Immature natural killer cell (primary cell): ENCODE results near the gene LINGO3. TPM values are rescaled to one million over a fixed set of nuclear protein-coding genes. Genes with fewer than 3 reads are reported as not detected.
A peak's percentile ranks its signal among the peaks of the same experiment; 100 is the strongest.
"Not testable (repeated sequence)": the region's sequence is repeated elsewhere in the genome, so short reads cannot be mapped to it uniquely, and the experiment has no call there.

Experiments
- DNase-seq, 3 donors: peaks; one replicate each; pipeline ENCODE4 v3.0.0; 2022; ENCODE audit warnings: mixed read lengths in 1 of 3
- H3K27ac Mint-ChIP-seq, 6 donors: one replicate each; pipeline ENCODE4 v1.8.0; 2020; ENCODE audit warnings: mixed read lengths in 6 of 6, mild to moderate bottlenecking in 5 of 6, inconsistent platforms in 4 of 6, moderate library complexity in 3 of 6
- H3K27me3 Mint-ChIP-seq, 3 donors: one replicate each; pipeline ENCODE4 v1.8.0; 2020 to 2021; ENCODE audit warnings: low read depth in 3 of 3, mild to moderate bottlenecking in 3 of 3, mixed read lengths in 3 of 3, moderate library complexity in 3 of 3, inconsistent platforms in 1 of 3
- H3K36me3 Mint-ChIP-seq, 3 donors: one replicate each; pipeline ENCODE4 v1.8.0; 2020; ENCODE audit warnings: mixed read lengths in 3 of 3, inconsistent platforms in 2 of 3, mild to moderate bottlenecking in 2 of 3
- H3K4me1 Mint-ChIP-seq, 2 donors: one replicate each; pipeline ENCODE4 v1.8.0; 2020; ENCODE audit warnings: inconsistent platforms in 2 of 2, mild to moderate bottlenecking in 2 of 2, mixed read lengths in 2 of 2, moderate library complexity in 1 of 2
- H3K4me3 Mint-ChIP-seq, 5 donors: one replicate each; pipeline ENCODE4 v1.8.0; 2020; ENCODE audit warnings: mild to moderate bottlenecking in 5 of 5, mixed read lengths in 5 of 5, inconsistent platforms in 3 of 5, moderate library complexity in 3 of 5
- H3K9me3 Mint-ChIP-seq, 6 donors: one replicate each; pipeline ENCODE4 v1.8.0; 2020; ENCODE audit warnings: mild to moderate bottlenecking in 6 of 6, mixed read lengths in 6 of 6, inconsistent platforms in 4 of 6, moderate library complexity in 3 of 6
- polyA plus RNA-seq, 3 donors: library from polyadenylated mRNA; unstranded; fragments of 300-500 nt; fragmentation: Illumina TruSeq; gene quantifications; one replicate each; pipeline ENCODE4 v1.2.3, GENCODE V29; 2021

LINGO3 gene, protein sequence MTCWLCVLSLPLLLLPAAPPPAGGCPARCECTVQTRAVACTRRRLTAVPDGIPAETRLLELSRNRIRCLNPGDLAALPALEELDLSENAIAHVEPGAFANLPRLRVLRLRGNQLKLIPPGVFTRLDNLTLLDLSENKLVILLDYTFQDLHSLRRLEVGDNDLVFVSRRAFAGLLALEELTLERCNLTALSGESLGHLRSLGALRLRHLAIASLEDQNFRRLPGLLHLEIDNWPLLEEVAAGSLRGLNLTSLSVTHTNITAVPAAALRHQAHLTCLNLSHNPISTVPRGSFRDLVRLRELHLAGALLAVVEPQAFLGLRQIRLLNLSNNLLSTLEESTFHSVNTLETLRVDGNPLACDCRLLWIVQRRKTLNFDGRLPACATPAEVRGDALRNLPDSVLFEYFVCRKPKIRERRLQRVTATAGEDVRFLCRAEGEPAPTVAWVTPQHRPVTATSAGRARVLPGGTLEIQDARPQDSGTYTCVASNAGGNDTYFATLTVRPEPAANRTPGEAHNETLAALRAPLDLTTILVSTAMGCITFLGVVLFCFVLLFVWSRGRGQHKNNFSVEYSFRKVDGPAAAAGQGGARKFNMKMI
- polyA plus RNA-seq = 10 to 100 TPM in 1 of 3 donors, 1 to 10 TPM in 2; 2.7 to 13.2 (median 2.7) TPM

DNA sequence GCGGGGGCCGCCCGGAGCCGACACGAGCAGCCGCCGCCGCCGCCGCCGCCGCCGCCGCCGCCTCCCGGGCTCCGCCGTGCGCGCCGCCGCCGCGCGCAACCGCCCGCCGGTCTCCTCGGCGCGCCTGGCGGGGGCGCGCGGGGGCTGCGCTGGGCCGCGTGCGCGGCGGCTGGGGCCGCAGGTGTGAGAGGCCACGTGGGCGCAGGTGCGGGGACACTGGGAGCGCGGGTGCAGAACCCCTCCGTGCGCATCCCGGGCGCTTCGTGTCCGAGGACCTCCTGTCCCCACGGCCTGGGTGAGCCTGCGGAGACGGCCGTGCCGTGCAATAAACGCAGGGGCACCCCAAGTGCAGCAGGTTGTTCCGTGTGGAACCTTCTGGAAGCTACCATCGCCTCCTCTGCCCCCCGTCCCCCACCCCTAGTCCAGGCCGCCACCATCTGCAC, at the start of gene LINGO3:
TSS of gene LINGO3 (minus strand) at position 41 of the 443 bp plus-strand sequence. CDS start 16,378 bp downstream, outside the sequence.
- Mint-ChIP-seq H3K27ac (peak within 1 kb of the TSS in 2 of 6 donors; percentile 27 to 42), H3K36me3 (no peaks in the 10 kb centered on the region), H3K27me3 (peaks cover 24 to 39% (median 29%) of the 10 kb centered on the region in 3 donors), H3K4me1 (peaks cover under 1 to 14% of the 10 kb centered on the region in 2 donors), H3K9me3 (no peaks in the 10 kb centered on the region), H3K4me3 (peak within 1 kb of the TSS in 3 of 5 donors; percentile 60 to 76 (median 70))
- DNase-seq = no peak

DNA sequence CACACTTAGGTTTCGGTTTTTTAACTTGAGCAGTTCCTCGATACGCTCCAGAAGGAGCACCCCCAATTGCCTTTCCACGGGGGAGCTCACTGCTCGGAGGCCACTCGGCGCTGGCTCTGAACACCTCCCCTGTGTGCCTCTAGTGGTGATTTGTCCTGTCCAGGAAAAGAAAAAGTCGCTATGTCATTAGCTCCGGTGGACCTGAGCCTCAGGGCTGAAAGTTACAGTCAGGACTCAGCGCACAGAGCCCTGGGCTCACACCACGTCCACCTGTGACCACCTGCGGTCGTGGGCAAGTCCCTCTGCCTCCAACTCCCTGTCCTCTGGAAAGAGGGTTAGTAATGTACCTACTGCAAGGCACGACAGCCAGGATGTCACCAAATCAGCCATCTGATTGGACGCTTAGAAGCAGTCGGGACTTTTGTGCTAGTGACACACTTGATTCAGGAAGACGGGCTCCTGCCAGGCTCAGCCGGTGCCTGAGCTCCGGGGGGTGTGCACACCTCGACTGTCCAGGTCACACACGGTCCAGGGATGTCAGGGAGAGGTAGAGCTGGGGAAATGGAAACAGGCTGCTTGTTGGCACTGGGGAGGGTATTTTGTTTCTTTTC, 48.2 kb upstream of the LINGO3 start:
- DNase-seq = no peak
- no peak overlapping the region for H3K4me3 Mint-ChIP-seq
- H3K9me3 Mint-ChIP-seq = no peaks in the 10 kb centered on the region
- H3K27ac Mint-ChIP-seq = no peak overlapping the region
- H3K4me1 Mint-ChIP-seq = peaks cover 0 to 5% of the 10 kb centered on the region in 2 donors
- H3K36me3 Mint-ChIP-seq = no peaks in the 10 kb centered on the region
- H3K27me3 Mint-ChIP-seq = peaks cover 0 to 7% (median 2%) of the 10 kb centered on the region in 3 donors

GRCh38 chr19:2355168-2356035, 47.4 kb upstream of the LINGO3 start:
- Mint-ChIP-seq H3K27ac (no peak overlapping the region), H3K4me3 (no peak overlapping the region), H3K36me3 (no peaks in the 10 kb centered on the region), H3K4me1 (peaks cover 0 to 1% of the 10 kb centered on the region in 2 donors), H3K27me3 (peaks cover 0 to 3% (median 0%) of the 10 kb centered on the region in 3 donors), H3K9me3 (no peaks in the 10 kb centered on the region)
- DNase-seq = no peak

- Mint-ChIP-seq H3K27me3 (peaks cover 0 to 2% (median 0%) of the 10 kb centered on the region in 3 donors), H3K9me3 (no peaks in the 10 kb centered on the region), H3K27ac (no peak overlapping the region), H3K36me3 (no peaks in the 10 kb centered on the region), H3K4me3 (no peak overlapping the region), H3K4me1 (no peaks in the 10 kb centered on the region)
- no peak for DNase-seq
These were observed 46.7 kb upstream of the LINGO3 start for GRCh38 chr19:2354670-2355069.

DNA sequence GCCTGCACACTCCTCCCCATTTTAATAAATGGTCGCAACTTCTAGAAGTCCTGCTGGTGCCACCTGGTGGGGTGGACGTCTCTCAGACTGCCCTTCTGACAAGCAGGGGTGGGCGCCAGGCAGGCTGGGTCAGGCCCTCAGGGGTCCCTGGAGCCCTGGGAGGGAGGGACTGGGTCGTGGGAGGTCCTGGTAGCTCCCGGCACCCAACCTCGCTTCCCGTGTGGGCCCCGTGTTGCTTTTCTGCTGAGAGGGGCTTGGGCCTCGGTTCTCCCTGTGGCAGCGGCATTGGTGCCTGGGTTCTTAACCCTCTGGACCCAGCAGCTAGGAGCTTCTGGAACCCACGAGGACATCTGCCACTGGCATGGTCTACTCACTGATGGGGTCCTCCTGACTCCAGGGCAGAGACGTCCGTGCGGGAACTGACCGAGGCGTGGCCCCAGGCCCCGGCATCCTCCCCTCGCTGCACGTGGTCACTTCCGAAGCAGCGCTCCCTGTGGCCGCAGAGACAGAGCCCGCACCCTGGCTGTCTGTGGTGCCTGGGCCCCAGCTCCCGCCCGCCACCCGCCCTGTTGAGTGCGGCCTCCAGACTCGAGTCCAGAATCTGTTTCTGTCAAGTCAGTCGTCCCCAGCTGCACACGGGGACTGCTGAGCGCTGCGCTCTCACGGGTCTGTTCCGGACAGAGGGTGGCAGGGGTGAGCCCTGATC, 46.1 kb upstream of the LINGO3 start:
- no peak for DNase-seq
- H3K27me3 Mint-ChIP-seq = no peaks in the 10 kb centered on the region
- H3K4me1 Mint-ChIP-seq = no peaks in the 10 kb centered on the region
- no peak overlapping the region for H3K27ac Mint-ChIP-seq
- no peaks in the 10 kb centered on the region for H3K36me3 Mint-ChIP-seq
- no peaks in the 10 kb centered on the region for H3K9me3 Mint-ChIP-seq
- H3K4me3 Mint-ChIP-seq = no peak overlapping the region

DNA sequence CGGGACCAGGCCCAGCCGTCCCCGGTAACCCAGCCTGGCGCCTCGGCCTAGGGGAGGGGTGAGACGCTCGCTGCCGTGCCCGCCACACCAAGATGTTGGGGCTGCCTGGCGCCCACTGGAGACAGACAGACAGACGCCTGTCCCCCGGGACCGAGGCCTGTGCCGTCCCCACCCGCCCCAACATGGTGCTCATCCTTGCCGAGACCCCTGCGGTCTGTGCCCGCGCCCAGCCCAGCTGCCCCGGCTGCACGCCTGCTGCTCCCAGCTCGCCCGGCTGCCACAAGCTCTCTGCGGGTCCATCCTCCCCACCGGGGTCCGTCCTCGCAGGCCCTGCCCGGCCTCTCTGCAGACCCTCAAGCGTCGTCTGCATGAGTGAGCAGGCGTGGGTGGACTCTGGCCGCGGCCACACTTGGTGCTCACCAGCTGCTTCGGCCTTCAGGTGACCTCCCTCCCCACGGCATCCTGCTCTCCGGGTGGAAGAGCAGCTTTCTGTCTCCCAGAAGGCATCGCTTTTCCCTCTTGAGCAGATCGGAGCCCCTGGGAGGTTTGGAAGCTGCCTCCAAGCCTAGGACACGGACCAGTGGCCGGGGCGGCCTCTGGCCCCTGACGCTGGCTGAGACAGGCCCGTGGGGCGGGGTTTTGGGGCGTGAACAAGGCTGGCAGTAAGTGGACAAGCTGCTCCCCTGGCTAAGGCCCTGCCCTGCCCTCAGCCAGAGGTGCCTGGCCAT, 45.4 kb upstream of the LINGO3 start:
- Mint-ChIP-seq H3K4me3 (no peak overlapping the region), H3K36me3 (no peaks in the 10 kb centered on the region), H3K4me1 (no peaks in the 10 kb centered on the region), H3K9me3 (no peaks in the 10 kb centered on the region), H3K27ac (no peak overlapping the region), H3K27me3 (no peaks in the 10 kb centered on the region)
- DNase-seq = no peak

GRCh38 chr19:2352121-2352520, 44.2 kb upstream of the LINGO3 start:
- no peak for DNase-seq
- Mint-ChIP-seq H3K27me3 (no peaks in the 10 kb centered on the region), H3K4me1 (no peaks in the 10 kb centered on the region), H3K4me3 (no peak overlapping the region), H3K36me3 (no peaks in the 10 kb centered on the region), H3K9me3 (no peaks in the 10 kb centered on the region), H3K27ac (no peak overlapping the region)

GRCh38 chr19:2351591-2351990, 43.6 kb upstream of the LINGO3 start:
- H3K27me3 Mint-ChIP-seq = no peaks in the 10 kb centered on the region

GRCh38 chr19:2350656-2351055, 42.7 kb upstream of the LINGO3 start:
- Mint-ChIP-seq H3K36me3 (peaks cover 0 to 3% (median 0%) of the 10 kb centered on the region in 3 donors), H3K4me3 (no peak overlapping the region), H3K9me3 (no peaks in the 10 kb centered on the region), H3K27me3 (no peaks in the 10 kb centered on the region), H3K4me1 (no peaks in the 10 kb centered on the region), H3K27ac (no peak overlapping the region)
- DNase-seq = no peak

More at GRCh38 chr19:2351591-2351990, 43.6 kb upstream of the LINGO3 start:
- Mint-ChIP-seq H3K36me3 (no peaks in the 10 kb centered on the region), H3K9me3 (no peaks in the 10 kb centered on the region), H3K4me1 (no peaks in the 10 kb centered on the region), H3K27ac (no peak overlapping the region), H3K4me3 (no peak overlapping the region)
- no peak for DNase-seq

- H3K27me3 Mint-ChIP-seq, H3K36me3 Mint-ChIP-seq, H3K27ac Mint-ChIP-seq, DNase-seq, H3K4me3 Mint-ChIP-seq, H3K4me1 Mint-ChIP-seq, H3K9me3 Mint-ChIP-seq: not testable (repeated sequence)
These were observed 41.9 kb upstream of the LINGO3 start for GRCh38 chr19:2349818-2350217.

- Mint-ChIP-seq H3K27me3 (no peaks in the 10 kb centered on the region), H3K36me3 (peaks cover 0 to 4% (median 0%) of the 10 kb centered on the region in 3 donors), H3K27ac (peak overlapping the region in 1 of 6 donors; percentile 75), H3K4me3 (no peak overlapping the region), H3K4me1 (no peaks in the 10 kb centered on the region), H3K9me3 (no peaks in the 10 kb centered on the region)
- DNase-seq = no peak
These were observed 38.1 kb upstream of the LINGO3 start for GRCh38 chr19:2345794-2346663.

DNA sequence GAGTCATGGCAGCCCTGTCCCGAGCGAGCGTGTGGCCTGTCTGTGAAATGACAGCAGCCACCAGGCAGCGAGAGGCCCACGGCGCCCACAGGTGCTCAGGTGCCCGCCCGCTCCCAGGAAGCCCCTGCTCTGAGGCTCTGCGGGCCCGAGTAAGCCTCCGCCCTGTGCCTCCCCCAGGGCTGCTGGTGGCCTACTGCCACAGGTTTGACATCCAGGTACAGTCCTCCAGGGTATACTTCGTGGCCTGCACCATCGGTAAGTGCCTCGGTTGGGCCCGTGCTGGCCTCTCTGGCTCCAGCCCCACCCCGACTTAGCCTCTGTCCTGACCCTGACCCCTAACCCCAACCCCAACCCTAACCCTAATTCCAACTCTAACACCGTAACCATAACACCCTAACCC, 37.1 kb upstream of the LINGO3 start:
- H3K4me1 Mint-ChIP-seq = no peaks in the 10 kb centered on the region
- no peak overlapping the region for H3K4me3 Mint-ChIP-seq
- peaks cover 0 to 4% (median 0%) of the 10 kb centered on the region in 3 donors for H3K36me3 Mint-ChIP-seq
- no peak for DNase-seq
- no peaks in the 10 kb centered on the region for H3K27me3 Mint-ChIP-seq
- H3K9me3 Mint-ChIP-seq = no peaks in the 10 kb centered on the region
- no peak overlapping the region for H3K27ac Mint-ChIP-seq
